HG03575 (cell line): ENCODE measurements around the gene AGBL1.

ENCODE experiments used
- ATAC-seq: cut with Tn5 transposase; IDR thresholded peaks from one replicate; pipeline ENCODE4 v1.9.1; 2021; ENCODE audit not compliant: unreplicated experiment, insufficient number of reproducible peaks, low FRiP score; ENCODE audit errors: extremely low read depth

Gene AGBL1

DNA sequence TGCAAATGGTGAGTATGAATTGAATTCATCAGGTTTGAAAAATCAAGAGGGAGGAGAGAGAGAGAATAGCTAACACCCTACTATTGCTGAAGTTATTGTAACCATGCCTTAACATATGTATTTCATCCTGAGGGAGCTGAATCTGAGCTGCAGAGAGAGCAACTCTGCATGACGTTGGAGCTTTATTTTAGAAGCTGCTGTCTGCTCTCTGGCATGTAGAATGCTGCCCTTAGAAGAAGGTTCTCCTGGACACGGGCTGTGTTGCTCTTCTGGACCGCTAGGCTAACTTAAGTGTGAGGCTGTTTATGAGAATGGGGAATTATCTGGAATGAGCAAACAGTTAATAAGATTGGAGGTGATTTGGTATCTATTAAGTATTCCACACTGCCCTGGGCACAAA, 814.6 kb downstream of the AGBL1 start:
- ATAC-seq = no peak

DNA sequence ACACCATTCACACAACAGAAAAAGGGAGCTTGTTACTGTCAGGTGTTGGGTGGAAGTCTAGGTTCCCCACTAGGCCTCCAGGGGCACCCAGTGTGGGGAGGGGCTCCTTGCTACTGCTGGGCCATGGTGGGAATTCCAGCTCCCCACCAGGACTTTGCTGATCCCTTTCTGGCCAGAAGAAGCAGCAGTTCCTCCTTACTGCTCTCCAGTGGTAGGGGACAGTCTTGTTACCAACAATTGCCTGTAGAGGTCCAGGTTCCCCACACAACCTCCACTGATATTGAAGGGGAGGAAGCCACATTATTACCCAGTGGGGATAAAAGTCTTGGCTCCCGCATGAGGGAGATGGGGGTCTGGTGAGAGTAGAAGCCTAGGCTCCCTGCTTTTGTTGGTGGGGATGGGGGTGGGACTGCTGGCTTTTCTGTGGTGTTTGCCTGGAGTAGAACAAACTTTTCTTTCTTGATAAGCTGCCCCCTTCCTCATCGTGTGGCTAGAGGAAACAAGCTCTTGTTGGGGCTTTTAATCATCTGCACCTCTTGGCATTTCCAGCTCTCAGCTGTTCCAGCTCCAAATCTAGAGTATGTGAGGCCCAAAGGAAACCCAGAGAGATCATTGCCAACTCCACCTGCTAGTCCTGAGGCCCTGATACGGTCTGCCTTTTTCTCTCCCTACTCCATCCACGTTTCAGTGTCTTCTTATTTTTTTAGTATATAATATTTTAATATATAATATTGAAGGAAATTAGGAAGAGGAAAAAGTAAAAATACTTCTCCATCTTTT, 824.2 kb downstream of the AGBL1 start:
- ATAC-seq = no peak

DNA sequence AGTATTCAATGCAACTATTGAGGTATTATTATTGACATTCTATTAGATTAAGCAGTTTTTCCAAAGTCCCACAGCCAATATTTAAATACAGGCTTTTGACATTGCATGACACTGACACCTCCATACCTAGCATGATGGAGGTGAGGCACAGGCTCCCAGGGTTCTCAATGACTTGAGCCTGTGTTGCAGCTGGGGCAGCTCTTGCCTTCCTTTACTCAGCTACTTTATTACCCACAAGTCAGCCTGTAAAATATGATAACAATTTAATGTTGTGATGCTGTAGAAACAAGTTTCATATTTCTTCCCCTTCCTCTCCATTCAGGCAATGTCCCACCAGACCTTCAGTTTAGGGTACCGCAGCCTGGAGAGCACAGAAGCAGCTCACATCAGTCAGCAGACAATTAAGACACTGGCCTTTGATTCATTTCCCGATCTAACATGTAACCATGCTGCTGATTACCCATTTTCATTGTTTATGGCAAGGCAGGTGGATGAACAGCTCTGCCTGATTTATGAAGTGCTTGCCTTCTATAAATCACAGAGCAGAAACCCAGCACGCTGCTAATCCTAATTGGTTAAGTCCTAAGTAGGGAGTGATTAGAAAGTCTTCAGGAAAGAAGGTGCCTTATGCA, 826.1 kb downstream of the AGBL1 start:
- no peak for ATAC-seq

DNA sequence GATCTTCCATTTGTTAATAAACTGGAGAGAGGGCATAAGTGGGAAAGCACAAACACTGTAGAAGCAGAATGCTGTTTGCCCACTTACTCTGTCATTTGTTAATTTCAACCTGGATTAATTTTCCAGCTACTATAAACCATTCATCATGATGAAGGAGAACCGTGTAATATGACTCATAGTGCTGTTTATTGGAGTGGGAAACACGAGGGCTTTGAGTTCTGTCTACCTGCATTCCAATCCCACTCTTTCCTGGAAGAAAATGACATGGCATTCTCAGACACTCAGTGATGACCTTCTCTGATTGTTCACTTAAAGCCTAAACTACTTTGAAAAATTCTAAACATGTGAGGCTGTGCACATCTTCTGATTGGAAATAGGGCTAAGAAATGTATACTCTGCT, 826.7 kb downstream of the AGBL1 start:
- ATAC-seq = no peak

DNA sequence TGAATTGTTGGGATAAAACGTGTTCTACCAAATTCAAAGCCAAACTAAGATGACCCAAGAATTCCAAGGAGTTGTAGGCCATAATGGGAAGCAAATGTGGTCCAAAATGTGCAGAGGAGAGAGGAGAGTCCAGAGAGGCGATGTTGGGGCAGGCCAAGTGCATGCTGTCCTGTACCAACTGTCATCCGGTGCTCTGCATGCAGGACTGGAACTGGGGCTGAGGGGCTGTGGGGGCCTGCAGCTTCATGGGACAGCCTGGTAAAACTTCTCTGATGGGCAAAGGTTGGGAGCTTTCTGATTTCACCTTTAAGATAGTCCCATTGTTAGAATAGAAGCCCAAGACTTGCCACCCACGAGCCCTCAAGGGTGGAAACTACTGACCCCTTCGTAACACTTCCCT, 831.4 kb downstream of the AGBL1 start:
- no peak for ATAC-seq

DNA sequence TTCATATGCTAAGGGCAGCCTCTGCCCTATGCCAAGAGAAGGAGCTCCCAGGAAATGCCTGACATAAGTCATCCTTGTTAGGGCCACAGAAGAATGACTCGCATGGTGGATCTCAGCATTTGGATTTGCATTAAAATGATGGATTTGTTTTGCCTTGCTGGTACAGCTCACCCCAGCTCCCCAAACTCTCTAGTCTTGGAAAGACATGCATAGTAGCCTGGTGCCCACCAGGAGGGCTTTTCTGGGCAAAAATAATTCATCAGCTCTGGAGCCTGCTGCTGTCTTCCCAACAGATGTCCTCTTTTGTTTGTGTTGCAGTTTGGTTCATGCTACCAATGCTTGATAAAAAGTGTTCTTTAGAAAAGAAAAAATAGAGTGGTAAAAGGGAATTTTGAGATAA, 833.0 kb downstream of the AGBL1 start:
- no peak for ATAC-seq

DNA sequence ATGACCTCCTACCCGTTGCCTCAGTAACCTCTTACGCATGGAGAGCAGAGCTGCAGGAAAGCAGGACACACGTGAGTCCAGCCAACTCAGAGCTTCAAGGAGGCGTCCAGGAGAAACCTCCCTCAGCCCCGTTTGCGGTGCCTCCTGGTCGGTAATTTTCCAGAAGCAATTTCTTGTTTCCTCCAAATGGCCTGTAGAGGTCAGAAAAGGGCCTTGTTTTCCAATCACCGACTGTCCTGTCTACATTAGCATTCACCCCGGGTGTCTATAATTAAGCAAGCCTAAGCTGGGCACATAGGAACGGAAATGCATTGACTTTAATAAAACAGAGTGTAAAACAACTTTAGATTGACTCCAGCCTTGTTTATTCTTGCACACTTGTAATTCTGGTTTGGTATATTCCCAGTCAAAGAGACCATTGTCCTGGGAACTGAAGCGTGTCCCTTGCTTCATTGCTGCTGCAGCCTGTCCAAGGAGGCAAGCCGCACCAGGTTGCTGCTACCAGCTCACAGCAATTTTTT, 836.2 kb downstream of the AGBL1 start:
- ATAC-seq = no peak

DNA sequence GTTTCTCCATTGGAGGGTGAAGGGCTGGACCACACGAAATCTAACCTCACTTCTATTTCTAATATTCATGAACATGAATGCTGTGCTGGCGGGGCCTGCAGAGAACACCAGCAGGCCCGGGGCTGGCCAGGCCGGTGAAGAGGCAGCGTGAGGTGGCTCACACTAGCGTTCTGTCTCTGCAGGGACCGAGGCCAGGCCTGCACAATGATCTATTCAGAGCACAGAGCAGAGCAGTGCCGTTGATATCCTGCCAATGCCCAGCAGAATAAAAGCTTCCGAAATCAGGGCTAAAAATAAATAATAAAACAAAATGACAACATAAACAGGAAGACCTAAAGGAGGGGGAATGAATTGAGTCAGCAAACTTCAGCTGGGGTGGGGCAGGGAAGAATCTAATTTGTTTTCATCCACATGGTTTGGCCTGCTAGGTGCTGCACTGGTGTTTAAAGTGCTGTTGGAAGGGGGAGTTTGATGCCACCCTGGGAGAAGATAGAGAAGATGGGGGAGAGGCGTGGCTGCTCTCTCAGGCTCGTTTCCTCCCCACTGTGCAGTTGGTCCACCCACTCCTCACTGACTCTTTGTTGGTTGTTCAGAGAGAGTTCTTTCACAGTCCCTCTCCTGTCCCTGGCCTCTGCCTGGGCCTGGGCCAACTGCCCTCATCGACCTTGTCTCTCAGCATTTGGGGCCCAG, 837.1 kb downstream of the AGBL1 start:
- ATAC-seq = no peak

DNA sequence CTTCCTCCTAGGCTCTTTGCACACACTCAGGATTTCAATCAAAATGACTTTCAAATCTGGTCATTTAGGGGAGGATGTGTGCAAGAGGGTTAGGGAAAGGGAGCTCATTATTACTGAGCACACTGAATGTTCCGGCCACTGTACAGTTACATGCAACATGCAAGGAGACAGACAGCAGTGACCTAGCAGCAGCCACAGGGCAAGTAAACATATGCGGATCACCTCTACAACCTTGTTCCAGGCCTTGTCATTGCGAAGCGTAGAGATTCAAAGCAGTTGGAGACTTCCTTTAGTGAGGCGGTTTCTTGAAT, 837.6 kb downstream of the AGBL1 start:
- no peak for ATAC-seq

DNA sequence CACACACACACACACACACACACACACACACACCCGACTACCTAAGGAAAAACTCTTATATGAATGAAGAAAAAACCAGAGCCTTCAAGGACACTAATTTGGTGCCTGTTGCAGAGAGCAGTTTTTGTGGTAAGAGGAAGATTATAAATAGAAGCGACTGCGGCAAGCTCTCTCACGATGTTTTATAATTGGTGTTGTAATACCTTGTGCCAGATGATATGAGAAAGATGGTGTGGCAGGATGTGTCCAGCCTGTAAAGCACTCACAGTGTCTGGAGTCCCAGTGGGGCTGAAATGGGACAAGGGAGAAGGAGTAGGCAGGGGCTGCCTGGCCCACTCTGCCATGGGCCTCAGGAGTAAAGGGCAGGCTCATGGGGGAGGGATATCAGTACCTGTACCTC, 839.9 kb downstream of the AGBL1 start:
- no peak for ATAC-seq

DNA sequence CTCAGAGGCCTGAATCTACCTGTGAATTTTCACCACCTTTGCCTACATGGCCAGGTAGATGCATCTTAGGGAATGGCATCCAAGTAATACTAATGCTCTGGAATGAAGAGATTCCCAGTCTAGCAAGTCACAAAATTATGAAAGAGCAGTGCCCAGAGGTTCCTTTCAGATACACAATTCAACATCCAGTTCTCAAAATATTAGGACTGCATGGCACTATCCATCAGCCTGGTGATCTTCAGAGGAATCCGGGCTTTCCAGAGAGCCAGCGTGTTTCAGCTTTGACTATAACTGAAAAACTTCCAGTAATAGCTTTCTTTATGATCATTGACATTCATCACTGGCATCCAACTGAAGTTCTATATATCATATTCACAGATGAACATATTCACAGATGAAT, 849.8 kb downstream of the AGBL1 start:
- no peak for ATAC-seq

DNA sequence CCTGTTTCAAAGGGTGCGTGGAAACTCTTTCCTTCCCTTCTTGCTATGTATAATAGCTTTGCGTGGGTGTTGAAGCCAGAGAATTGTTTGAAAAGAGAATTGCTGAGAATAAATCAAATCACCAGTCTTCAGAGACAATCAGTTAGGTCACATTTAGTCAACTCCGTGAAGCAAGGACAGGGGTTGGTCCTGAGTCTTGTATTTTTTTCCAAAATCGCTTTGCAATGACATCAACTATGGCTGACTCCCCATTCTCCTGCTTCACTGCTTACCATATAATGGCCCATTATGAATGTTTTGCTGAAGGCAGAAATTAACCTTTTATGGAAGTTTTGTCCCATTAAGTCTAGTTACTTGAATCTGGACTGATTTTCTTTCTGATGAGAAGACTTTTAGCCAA, 852.8 kb downstream of the AGBL1 start:
- ATAC-seq = no peak

DNA sequence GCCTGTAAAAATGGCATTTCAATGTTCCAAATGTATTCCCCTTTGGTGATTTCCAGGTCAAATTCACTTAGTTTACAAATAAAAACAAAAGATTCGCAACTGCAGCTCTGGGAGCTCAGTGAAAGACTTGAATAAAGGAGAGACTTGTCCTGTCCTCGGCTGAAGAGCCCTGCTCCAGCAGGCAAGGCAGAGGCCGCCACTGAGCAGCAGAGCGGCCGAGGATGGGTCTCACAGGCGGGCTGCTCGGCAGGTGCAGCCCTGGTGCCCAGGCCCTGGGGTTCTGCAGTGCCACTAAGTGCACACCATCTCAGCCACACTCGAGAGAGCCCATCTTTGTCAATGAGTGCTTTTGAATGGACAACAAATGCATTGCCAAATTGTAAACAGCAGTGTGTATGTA, 856.2 kb downstream of the AGBL1 start:
- ATAC-seq = no peak

DNA sequence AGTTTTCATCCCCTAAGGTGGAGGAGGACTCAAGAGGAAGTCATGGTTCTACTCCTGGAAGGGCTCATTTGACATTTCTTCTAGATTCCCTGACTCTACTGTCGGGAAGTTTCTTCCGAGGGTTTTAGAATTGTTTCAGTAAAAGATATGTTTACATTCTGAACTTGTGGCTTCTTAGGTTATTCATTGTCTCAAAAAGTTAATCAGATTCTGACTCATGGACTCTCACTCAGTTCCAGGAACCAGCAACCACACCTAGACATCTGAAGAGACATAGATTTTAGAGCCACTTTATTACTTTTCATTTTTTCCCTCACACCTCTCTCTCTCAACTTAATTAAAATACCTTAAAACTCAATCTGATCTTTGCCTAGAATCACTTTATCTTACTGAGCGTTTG, 862.6 kb downstream of the AGBL1 start:
- ATAC-seq = no peak

DNA sequence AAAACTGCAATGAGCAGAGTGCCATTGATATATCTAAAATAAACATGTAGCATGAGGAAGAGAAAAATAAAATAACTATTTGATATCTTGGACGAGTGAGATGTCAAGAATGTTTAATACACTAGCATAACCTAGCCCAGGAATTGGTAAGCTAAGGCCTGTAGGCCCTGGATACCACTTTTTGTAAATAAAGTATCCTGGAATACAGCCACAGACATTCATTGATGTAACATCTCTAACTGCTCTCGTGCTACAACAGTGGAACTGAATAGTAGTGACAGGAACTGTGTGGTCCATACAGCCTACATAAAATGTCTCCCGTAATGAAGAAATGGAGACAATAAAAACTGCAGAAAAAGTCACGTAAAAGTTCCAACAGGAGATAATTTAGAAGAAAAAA, 869.0 kb downstream of the AGBL1 start:
- no peak for ATAC-seq

DNA sequence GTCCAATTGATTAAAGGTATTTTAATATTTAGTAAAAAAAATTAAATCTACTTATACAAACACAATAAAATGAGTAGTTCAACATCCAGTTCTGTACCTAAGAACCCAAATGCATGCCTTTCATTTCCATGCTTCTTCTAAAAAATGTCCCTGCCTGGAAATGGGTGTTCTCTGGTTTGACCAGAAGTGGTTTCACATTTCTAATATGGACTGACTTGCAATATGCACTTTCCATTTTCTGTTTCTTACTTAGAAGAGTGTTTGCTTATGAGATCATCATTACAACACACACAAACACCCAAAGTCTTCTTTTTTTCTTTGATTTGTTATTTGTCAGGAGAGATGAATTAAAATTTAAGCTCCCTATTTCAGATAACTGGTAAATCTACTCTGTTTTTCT, 879.6 kb downstream of the AGBL1 start:
- no peak for ATAC-seq

DNA sequence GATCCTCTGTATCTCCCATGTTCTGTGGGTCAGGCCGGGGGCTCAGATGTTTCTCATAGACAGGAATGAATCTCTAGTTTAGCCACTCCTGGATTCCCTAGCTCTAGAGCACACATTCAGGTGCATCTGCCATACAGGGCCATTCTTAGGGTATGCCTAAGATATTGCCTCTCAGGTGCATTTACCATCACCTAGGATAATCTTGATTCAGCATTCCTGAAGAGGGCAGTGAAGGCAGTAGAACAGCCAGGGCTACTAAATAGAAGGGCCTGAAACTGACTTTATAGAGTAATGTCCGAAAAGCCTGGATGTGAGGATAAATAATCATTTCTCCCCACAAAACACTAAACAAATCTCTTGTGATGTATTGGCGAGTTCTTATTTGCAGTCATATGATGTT, 882.0 kb downstream of the AGBL1 start:
- ATAC-seq = no peak

DNA sequence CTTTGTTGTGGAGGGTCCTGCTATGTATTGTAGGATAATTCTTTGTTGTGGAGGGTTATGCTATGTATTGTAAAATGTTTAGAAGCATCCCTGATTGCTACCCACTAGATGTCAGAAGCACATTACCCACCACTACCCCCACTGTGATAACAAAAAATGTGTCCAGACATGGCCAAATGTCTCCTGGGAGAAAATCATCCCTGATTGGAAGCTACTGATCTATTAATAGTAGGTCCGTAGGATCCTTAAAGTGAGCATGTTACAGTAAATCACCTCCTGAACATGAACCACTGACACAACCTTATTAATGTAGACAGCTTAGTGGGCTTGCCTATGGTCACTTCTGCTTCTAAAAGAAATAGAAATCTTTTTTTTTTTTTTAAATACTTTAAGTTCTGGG, 884.6 kb downstream of the AGBL1 start:
- ATAC-seq = no peak

DNA sequence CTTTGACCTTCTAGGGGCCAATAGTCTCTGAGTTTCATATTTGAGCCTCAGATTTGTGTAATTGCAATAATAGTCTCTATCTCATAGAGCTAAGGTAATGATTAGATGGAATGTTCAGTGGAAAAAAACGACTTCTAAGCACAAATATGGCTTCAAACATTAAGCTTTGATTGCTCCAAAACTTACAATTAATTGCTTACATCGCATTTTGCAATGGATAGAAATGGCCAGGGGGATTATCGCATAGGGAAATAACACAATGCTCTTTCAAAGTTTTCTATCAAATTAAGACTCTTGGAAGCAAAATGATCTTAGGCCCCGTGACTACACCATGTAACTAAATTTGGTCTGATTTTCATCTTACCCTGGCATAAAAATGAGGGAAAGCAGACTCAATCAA, 888.6 kb downstream of the AGBL1 start:
- ATAC-seq = no peak

DNA sequence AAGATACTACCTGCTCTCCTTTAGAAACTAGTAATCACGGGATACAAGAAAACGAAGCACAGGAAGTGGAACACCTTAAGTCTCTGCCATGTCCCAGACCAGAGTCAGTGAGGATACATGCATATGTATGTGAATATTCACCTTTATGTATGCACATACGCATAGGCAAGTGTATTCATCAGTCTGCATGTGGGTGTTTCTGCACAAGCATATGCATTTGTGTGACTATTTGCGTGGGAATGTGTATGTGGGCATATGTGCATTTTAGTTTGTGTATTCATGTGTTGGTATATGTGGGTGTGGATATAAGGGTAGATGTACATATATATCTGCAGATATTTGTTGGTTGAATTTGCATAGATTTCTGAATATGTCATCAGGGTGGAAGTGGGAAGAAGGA, 889.7 kb downstream of the AGBL1 start:
- ATAC-seq = no peak
